HG03460 (cell line): ENCODE data around the gene ANGPTL3.
"Not testable (repeated sequence)": the region's sequence is repeated elsewhere in the genome, so short reads cannot be mapped to it uniquely, and the experiment has no call there.

Source experiments
- ATAC-seq: cut with Tn5 transposase; IDR thresholded peaks from one replicate; pipeline ENCODE4 v1.9.1; 2021; ENCODE audit not compliant: unreplicated experiment

ANGPTL3 gene, protein sequence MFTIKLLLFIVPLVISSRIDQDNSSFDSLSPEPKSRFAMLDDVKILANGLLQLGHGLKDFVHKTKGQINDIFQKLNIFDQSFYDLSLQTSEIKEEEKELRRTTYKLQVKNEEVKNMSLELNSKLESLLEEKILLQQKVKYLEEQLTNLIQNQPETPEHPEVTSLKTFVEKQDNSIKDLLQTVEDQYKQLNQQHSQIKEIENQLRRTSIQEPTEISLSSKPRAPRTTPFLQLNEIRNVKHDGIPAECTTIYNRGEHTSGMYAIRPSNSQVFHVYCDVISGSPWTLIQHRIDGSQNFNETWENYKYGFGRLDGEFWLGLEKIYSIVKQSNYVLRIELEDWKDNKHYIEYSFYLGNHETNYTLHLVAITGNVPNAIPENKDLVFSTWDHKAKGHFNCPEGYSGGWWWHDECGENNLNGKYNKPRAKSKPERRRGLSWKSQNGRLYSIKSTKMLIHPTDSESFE

DNA sequence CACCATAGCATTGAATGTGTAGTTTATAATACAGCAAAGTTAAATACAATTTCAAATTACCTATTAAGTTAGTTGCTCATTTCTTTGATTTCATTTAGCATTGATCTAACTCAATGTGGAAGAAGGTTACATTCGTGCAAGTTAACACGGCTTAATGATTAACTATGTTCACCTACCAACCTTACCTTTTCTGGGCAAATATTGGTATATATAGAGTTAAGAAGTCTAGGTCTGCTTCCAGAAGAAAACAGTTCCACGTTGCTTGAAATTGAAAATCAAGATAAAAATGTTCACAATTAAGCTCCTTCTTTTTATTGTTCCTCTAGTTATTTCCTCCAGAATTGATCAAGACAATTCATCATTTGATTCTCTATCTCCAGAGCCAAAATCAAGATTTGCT lies at the start of gene ANGPTL3:
TSS of gene ANGPTL3 (plus strand) at position 240 of the 400 bp plus-strand sequence. CDS start at position 287, 47 bp downstream.
- no peak for ATAC-seq

DNA sequence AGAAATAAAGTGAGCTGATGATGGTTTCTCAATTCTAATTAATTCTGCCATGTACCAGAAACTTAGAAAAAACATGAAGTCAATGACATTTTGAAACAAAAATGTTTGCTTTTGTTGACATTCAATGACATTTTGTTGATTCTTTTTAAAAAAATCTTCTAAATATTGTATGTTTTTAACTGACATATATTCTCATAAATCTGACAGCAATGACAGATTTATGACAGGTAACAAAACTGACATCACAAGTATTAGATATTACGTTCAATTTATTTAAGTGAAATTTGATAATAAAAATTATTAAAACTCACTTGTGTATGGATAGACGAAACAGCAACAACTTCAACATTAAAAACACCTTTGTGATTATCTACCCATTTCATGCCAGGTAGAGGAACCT lies 36.0 kb upstream of the ANGPTL3 start:
- no peak for ATAC-seq

DNA sequence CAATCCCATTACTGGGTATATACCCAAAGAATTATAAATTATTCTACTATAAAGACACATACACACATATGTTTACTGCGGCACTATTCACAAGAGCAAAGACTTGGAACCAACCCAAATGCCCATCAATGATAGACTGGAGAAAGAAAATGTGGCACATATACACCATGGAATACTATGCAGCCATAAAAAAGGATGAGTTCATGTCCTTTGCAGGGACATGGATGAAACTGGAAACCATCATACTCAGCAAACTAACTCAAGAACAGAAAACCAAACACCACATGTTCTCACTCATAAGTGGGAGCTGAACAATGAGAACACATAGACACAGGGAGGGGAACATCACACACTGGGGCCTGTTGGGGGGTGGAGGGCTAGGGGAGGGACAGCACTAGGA lies 30.1 kb upstream of the ANGPTL3 start:
- ATAC-seq, result not testable (repeated sequence)

DNA sequence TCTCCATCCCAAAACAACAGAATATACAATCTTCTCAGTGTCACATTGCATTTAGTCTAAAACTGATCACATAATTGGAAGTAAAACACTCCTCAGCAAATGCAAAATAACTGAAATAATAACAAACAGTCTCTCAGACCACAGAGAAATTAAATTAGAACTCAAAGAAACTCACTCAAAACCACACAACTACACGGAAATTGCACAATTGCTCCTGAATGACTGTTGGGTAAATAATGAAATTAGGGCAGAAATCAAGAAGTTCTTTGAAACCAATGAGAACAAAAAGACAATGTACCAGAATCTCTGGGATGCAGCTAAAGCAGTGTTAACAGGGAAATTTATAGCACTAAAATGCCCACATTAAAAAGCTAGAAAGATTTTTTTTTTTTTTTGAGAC lies 29.4 kb upstream of the ANGPTL3 start:
- ATAC-seq, result not testable (repeated sequence)

DNA sequence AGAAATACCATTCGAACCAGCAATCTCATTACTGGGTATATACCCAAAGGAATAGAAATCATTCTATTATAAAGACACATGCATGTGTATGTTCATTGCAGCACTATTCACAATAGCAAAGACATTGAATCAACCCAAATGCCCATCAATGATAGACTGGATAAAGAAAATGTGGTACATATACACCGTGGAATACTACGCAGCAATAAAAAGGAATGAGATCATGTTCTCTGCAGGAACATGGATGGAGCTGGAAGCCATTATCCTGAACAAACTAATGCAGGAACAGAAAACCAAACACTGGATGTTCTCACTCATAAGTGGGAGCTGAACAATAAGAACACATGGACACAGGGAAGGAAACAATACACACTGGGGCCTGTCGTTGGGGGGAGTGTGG lies 25.8 kb upstream of the ANGPTL3 start:
- not testable (repeated sequence) for ATAC-seq

DNA sequence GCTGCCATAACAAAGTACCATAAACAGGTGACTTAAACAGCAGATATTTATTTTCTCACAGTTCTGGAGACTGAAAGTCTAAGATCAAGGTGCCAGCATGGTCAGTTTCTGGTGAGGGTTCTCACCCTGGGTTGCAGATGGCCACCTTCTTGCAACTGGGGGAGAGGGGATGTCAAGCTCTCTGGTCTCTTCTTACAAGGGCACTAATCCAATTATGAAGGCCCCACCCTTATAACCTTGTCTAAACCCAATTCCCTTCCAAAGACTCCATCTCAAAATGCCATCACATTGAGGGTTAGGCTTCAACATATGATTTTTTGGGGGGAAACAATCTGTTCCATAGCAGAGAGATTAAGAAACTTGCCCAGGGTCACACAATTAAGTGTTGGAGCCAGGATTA lies 24.8 kb upstream of the ANGPTL3 start:
- no peak for ATAC-seq

DNA sequence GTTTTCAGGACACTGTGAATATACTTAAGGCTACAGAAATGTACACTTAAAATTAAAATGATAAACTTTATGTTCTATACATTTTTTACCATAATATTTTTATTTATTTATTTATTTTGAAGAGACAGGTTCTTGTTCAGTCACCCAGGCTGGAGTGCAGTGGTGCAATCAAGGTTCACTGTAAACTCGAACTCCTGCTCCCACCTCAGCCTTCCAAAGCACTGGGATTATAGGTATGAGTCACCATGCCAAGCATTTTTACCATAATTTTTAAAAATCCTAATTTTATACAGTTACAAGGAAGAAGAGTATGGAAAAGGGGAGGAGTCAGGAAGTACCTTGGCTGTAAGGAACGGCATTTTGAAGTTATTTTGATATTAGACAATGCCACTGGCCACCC lies 23.6 kb upstream of the ANGPTL3 start:
- ATAC-seq, result no peak

DNA sequence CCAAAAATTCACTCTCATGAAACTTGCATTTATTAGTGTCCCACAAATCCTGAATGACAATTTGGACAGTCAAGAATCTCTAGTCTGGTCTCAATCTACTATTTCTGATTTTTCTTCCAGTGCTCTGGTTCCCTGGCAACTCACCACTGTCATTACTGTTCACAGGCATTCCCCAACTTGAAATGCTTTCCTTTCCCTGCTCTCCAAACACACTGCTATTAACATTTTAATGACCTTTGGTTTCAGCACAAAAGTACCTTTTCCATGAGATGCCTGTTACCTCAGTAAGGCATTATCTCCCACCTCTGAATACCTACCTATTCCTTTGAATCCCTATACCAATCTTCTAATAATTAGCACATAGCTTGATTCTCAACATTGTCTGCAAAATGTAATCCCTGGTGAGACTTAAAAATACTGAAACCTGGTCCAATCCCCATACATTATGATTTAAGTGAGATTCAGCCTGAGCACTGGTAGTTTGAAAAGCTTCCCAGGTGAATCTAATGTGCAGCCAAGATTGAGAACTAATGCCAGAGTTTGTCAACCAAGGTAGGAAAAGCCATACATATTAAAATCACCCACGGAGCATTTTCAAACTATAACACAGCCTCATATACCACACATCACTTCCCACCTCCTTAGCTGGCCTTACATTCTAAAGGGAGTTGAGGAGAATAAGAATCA lies 11.7 kb upstream of the ANGPTL3 start:
- ATAC-seq, result no peak

DNA sequence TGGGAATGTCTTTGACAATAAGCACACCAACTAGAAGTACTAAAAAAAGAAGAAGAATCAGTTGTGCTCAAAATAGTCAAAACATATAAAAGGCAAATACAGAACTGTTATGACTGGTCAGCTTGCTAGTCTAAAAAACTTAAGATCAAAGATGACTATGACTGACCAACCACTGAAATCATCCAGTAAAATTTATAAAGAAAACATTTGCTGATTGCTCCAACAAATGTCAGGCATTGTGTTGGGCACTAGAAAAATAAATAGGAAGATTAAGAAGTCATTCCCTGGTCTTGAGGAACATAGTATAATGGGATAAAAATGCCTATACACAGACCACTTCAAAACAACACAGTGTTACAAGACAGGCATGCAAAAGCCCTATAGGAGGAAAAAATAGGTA lies 9.3 kb upstream of the ANGPTL3 start:
- ATAC-seq, result no peak

DNA sequence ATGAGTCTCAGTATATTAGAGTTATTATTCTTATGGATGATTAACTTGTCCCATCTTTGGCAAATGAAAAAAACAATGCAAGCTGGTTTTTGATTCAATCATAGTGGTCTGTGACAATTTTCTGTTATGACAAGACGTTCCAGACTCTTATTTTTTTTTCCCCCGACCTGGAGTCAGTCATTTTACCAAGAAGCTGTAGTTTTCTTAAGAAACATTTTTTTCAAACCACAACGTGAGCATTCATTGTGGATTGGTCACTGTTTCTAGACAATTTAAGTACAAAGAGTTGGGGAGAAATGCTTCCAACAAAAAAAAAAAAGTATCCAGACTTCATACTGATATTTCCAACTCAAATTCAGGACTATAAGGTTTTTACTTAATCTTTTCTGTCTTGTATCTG lies 8.0 kb upstream of the ANGPTL3 start:
- no peak for ATAC-seq

DNA sequence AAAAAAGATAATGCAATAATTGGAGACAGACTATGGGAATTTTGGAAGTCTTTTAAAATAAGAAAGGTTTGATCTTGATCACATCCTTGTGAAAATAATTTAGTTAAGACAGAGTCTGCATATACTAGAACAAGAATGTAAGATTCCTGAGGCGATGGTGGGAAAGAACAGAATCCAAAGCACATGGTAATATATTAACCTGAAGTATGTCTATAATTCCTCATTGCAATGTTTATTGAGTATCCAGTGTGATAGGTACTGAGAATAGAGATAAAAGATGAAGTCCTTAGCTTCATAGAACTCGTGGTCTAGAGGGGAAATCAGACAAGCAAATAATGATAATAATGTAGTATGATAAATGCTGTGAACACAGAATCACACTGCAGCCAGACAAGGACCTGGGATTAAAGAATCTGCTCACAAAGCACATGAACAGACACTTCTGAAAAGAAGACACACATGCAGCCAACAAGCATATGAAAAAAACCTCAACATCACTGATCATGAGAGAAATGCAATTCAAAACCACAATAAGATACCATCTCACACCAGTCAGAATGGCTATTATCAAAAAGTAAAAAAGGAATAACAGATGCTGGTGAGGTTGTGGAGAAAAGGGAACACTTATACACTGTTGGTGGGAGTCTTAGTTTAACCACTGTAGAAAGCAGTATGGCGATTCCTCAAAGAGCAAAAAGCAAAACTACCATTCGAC lies 6.9 kb upstream of the ANGPTL3 start:
- ATAC-seq, result no peak

DNA sequence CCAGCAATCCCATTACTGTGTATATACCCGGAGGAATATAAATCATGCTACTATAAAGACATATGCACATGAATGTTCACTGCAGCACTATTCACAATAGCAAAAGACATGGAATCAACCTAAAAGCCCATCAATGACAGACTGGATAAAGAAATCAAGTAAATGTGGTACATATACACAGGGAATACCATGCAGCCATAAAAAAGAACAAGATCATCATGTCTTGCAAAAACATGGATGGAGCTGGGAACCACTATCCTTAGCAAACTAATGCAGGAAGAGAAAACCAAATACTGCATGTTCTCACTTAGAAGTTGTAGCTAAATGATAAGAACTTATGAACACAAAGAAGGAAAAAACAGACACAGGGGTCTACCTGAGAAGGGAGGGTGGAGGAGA lies 6.4 kb upstream of the ANGPTL3 start:
- no peak for ATAC-seq

DNA sequence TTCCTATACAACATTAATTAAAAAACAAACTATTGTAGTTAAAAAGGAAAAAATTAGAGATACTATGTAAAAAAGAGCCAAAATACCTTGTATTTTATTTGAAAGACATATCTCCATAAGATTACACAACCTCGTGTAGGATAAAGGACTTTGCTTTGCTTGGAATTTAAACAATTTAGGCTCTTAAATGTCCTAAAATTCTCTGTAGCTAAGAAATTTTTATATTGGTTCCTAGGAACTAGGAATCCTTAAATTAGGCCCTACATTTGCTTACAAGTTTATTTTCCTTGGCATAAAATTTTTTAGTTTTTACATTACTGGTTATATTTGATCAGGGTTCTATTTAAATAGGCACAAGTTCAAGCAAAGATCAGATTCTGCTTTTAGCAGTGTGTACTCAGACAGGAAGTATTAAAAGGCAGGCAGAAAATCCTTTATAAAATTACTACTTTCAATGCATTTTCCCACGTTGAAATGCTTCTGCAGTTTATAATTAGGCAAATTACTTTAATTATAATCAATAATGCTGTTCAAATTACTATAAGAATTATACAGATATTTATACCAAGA lies 3.4 kb upstream of the ANGPTL3 start:
- no peak for ATAC-seq

DNA sequence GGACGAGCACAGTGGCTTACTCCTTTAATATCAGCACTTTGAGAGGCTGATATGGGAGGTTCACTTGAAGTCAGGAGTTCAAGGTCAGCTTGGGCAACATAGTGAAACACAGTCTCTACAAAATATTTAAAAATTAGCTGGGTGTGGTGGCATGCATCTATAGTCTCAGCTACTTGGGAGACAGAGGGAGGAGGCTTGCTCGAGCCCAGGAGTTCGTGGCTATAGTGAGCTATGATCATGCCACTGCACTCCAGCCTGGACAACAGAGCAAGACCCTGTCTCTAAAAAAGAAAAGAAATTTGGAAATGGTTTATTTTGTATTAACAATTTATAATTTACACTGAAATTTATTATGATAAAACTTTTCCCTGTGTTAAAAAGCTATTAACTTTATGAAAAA lies 1.7 kb upstream of the ANGPTL3 start:
- ATAC-seq, result no peak

DNA sequence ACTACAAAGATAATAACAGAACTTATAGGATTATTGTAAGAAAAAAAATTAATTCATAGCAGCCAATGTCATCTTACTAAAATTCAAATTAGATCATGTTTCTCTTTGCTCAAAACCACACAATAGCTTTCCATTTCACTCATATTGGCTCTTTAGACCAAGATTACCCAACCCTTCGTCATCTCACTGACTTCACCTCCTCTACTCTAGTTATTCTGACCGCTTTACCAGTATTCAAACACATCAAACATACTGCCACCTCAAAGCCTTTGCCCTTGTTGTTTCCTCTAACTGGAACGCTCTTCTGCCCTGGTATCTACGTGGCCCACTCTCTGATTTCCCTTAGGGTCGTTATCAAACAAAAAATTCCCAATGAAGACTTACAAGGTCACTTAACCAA lies 1.7 kb downstream of the ANGPTL3 start:
- no peak for ATAC-seq

DNA sequence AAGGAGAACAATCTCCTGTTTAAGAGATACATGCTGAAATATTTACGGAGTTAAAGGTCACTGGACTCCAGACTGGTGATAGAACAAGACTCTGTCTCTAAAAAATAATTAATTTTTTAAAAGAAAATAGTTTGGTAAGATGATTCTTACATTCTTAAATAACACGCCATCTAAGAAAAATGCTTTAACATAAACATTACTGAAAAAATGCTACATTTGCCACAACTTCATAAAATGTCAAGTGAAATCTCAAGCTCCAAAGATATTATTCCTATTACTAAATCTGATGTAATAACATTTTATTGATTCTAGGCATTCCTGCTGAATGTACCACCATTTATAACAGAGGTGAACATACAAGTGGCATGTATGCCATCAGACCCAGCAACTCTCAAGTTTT lies 4.1 kb downstream of the ANGPTL3 start:
- no peak for ATAC-seq

DNA sequence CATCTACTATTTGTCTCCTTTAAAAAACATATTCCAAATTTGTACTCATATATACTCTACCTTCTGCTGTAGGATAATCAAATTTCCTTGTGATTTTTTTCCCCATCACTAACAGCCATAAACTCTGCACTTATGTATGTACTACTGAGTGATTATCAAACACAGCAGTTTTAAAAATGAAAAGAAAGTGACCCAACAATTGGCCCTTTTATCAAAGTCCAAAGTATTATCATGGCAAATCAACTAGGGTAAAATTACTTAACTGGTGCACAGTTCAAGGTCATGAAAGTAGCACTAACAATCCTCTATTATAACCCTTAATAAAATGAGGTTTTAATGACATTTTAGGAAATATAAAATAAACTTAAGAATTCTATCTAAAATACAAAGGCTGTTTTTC lies 11.6 kb downstream of the ANGPTL3 start:
- ATAC-seq, result no peak

DNA sequence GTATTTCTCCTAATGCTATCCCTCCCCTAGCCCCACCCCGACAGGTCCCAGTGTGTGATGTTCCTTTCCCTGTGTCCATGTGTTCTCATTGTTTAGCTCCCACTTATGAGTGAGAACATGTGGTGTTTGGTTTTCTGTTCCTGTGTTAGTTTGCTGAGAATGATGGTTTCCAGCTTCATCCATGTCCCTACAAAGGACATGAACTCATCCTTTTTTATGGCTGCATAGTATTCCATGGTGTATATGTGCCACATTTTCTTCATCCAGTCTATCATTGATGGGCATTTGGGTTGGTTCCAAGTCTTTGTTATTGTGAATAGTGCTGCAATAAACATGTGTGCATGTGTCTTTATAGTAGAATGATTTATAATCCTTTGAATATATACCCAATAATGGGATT lies 13.3 kb downstream of the ANGPTL3 start:
- ATAC-seq, result not testable (repeated sequence)

DNA sequence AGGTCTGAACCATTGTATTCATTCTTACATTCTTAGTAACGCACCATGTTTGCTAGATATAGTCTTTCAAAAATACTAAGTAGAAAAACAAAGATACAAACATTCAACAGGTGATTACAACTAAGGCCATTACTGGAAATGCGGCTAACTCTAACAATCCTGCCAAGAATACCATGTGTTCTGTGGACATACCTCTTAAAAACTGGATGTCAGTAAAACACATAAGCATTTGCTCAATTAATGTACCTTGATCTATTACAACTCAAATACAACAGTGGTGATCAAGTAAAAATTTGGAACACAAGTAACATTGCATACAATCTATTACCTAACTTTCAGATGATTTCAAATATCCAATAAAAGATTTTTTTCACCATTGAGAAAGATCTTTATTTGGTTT lies 15.4 kb downstream of the ANGPTL3 start:
- no peak for ATAC-seq

DNA sequence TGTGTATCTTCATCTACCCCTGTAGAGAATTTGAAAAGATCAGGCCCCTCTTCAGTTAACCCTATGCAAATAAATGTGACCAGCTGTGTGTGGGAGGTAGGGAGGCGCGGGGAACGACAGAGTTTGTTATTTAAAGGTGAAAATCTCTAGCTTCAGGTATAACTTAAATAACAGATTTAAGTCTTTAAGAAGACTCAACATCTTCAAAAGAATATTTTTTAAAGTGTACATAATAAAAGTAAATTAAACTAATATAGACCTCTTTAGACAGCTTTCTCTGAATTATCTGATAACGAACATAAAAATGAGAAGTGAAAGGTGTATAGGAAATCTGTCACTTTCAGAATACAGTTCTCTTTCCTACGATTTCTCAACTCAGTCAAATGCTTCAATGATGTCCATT lies 16.0 kb downstream of the ANGPTL3 start:
- ATAC-seq, result peak; percentile 97

DNA sequence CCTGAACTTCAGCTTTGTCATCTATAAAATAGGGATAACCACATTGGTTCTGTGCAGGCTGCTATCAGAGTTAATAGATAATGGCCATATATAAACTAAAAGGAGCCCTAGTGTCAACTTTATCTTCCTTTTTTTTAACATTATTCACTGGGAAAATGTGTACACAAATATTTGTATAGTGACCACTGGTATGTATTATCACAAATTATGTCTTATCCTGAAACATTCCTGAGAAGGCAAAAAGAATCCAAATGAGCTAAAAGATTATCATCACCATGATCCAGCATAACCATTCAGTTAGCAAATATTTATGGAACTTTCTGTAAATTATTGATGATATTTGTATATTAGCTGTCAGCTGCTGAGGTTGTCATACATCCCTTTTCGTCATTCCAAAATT lies 16.6 kb downstream of the ANGPTL3 start:
- no peak for ATAC-seq
